B cell (primary cell): ENCODE measurements around the gene ENO1. TPM values are rescaled to one million over a fixed set of nuclear protein-coding genes. Genes with fewer than 3 reads are reported as not detected.

ENCODE experiments used
- ATAC-seq: fragments of 200-7000 bp; cut with Tn5 transposase; one replicate; pipeline ENCODE4 v1.10.0; 2021; ENCODE audit warnings: low read depth, mild to moderate bottlenecking, moderate number of reproducible peaks, moderate library complexity
- CTCF ChIA-PET: fragments of 350-600 bp; sonication (Branson Sonifier 250); formaldehyde crosslinking; loops from one replicate; lab custom pipeline; 2021; ENCODE audit warnings: antibody characterized with exemption, inconsistent platforms; lab: Charles Lee
- POLR2A ChIA-PET: fragments of 350-600 bp; sonication (Branson Sonifier 250); formaldehyde crosslinking; loops from one replicate; lab custom pipeline; 2021; ENCODE audit warnings: antibody characterized with exemption; lab: Charles Lee
- DNase-seq: peaks from one replicate; pipeline ENCODE4 v3.0.0; 2013
- H2AFZ ChIP-seq: 2 replicates; pipeline ENCODE4 v1.6.1; 2012; ENCODE audit warnings: mild to moderate bottlenecking, low read depth, low read length; ENCODE audit not compliant: insufficient read depth, poor library complexity, severe bottlenecking
- H3K27ac ChIP-seq, 2 donors: 1 replicate in 1 of 2; 2 replicates in 1 of 2; pipeline ENCODE4 v1.5.1; 2012 to 2013; ENCODE audit warnings: low read length in 2 of 2, mild to moderate bottlenecking in 2 of 2, moderate library complexity in 1 of 2
- H3K27me3 ChIP-seq, 4 experiments: fragments of 200-600 bp in 1 of 4; sonication (generic) in 1 of 4; replicated peaks in 1 of 4; 1 replicate in 2 of 4; 2 replicates in 2 of 4; pipeline versions ENCODE4 v1.6.1 to v1.7.0; 2013 to 2016; ENCODE audit warnings: low read length in 3 of 4, mild to moderate bottlenecking in 2 of 4, mixed read lengths in 1 of 4, moderate library complexity in 1 of 4; ENCODE audit not compliant: insufficient read depth in 4 of 4, control insufficient read depth in 3 of 4; ENCODE audit errors: control extremely low read depth in 1 of 4
- H3K36me3 ChIP-seq, 2 experiments: replicated peaks in 1 of 2; 1 replicate in 1 of 2; 2 replicates in 1 of 2; pipeline versions ENCODE4 v1.6.1 to v1.7.1; 2013; ENCODE audit warnings: low read length in 1 of 2; ENCODE audit not compliant: insufficient read depth in 2 of 2, control insufficient read depth in 1 of 2; ENCODE audit errors: control extremely low read depth in 1 of 2, extremely low read depth in 1 of 2
- H3K4me1 ChIP-seq, 2 donors: fragments of 200-600 bp in 1 of 2; sonication (generic) in 1 of 2; 1 replicate in 1 of 2; 2 replicates in 1 of 2; pipeline versions ENCODE4 v1.5.1 to v1.6.1; 2013 to 2017; ENCODE audit warnings: low read length in 2 of 2; ENCODE audit not compliant: control insufficient read depth in 2 of 2, insufficient read depth in 2 of 2
- H3K4me2 ChIP-seq: replicated peaks from 2 replicates; pipeline ENCODE3; 2012; ENCODE audit warnings: mild to moderate bottlenecking, low read depth, low read length; ENCODE audit not compliant: poor library complexity, severe bottlenecking
- H3K4me3 ChIP-seq, 5 experiments: fragments of 200-600 bp in 1 of 5; sonication (generic) in 1 of 5; 1 replicate in 3 of 5; 2 replicates in 2 of 5; pipeline versions ENCODE4 v1.5.1 to v1.7.0; 2011 to 2016; ENCODE audit warnings: low read length in 4 of 5, mild to moderate bottlenecking in 4 of 5, low read depth in 2 of 5, control low read depth in 1 of 5, moderate library complexity in 1 of 5; ENCODE audit not compliant: insufficient read depth in 1 of 5; ENCODE audit errors: control extremely low read depth in 1 of 5, extremely low read depth in 1 of 5
- H3K79me2 ChIP-seq: fragments of 200-600 bp; sonication (generic); one replicate; pipeline ENCODE4 v1.6.0; 2016; ENCODE audit warnings: low read length; ENCODE audit not compliant: control insufficient read depth, insufficient read depth
- H3K9ac ChIP-seq: fragments of 200-600 bp; sonication (generic); 2 replicates; pipeline ENCODE4 v1.6.1; 2017; ENCODE audit warnings: mild to moderate bottlenecking, low read length, moderate library complexity
- H3K9me3 ChIP-seq, 3 donors: one replicate each; pipeline versions ENCODE4 v1.6.1 to v1.7.1; 2013; ENCODE audit warnings: low read length in 2 of 3; ENCODE audit not compliant: control insufficient read depth in 2 of 3, insufficient read depth in 1 of 3; ENCODE audit errors: control extremely low read depth in 1 of 3
- H4K20me1 ChIP-seq: 2 replicates; pipeline ENCODE4 v1.6.0; 2012; ENCODE audit warnings: mild to moderate bottlenecking, low read length; ENCODE audit not compliant: insufficient read depth, control insufficient read depth, poor library complexity, severe bottlenecking
- H3K27ac Mint-ChIP-seq: one replicate; pipeline ENCODE4 v1.8.0; 2021; ENCODE audit warnings: mixed read lengths
- H3K27me3 Mint-ChIP-seq: one replicate; pipeline ENCODE4 v1.8.0; 2021; ENCODE audit warnings: mixed read lengths
- H3K4me1 Mint-ChIP-seq: one replicate; pipeline ENCODE4 v1.8.0; 2021; ENCODE audit warnings: mixed read lengths
- H3K4me3 Mint-ChIP-seq: one replicate; pipeline ENCODE4 v1.8.0; 2021; ENCODE audit warnings: mixed read lengths
- H3K9me3 Mint-ChIP-seq: one replicate; pipeline ENCODE4 v1.8.0; 2022; ENCODE audit warnings: mixed read lengths; ENCODE audit not compliant: insufficient read depth
- CTCF ChIP-seq: fragments of 200-600 bp; IDR thresholded peaks from one replicate; pipeline ENCODE4 v1.8.0; 2022; ENCODE audit warnings: antibody characterized with exemption, mild to moderate bottlenecking
- EZH2 ChIP-seq: IDR thresholded peaks from 2 replicates; pipeline ENCODE4 v1.6.1; 2012; ENCODE audit warnings: borderline replicate concordance, low read depth, mild to moderate bottlenecking, moderate library complexity, low read length; ENCODE audit not compliant: insufficient read depth, poor library complexity, severe bottlenecking
- WGBS: methylation state at CpG from one replicate; pipeline ENCODE4 v1.1.5; 2013; ENCODE audit warnings: missing lambda C conversion rate; ENCODE audit not compliant: insufficient coverage; 5-methylcytosine and 5-hydroxymethylcytosine counted together
- intact Hi-C: fragments of 100-400 bp; cut with micrococcal nuclease; formaldehyde crosslinking; loops from one replicate; pipeline ENCODE4 v1.10.0; 2022
- polyA plus RNA-seq: library from polyadenylated mRNA; depleted of rRNA; stranded (reverse); fragments of >200 nt; gene quantifications from 2 replicates; pipeline ENCODE4 v1.2.3, GENCODE V29; 2012
- total RNA-seq, 2 donors: library from RNA; stranded (reverse); fragments of 120-200 nt in 1 of 2; gene quantifications; 1 replicate in 1 of 2; 2 replicates in 1 of 2; pipeline versions ENCODE4 v1.2.3 to v1.2.4, GENCODE V29; 2013 to 2022

The ENO1 gene
- total and polyA plus RNA-seq, 2 donors (not counting 1 experiment from before 2014, with no cell fraction given): 193 to 237 TPM

DNA sequence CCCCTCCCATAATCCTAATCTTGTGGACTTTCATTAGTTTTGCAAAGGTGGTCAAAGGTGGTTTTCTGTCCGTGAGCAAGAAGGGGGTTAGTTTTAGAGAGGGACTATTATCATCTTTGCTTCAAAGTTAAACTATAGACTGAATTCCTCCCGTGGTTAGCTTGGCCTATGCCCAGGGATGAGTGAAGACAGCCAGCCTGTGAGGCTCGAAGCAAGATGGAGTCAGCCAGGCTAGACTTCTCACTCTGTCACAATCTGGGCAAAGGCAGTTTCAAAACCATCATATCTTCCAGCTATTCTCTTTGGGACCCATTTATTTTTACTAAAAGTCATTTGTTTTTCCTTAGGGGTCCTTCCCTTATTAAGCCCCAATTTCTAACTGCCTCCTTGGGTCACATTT, 12.9 kb upstream of the ENO1 start:
- H3K27ac ChIP-seq: no peak overlapping the region
- peaks cover 0 to 3% (median 0%) of the 10 kb centered on the region in 4 experiments for H3K27me3 ChIP-seq
- WGBS: no CpG with 5 or more reads among the region's 3 CpGs
- Mint-ChIP-seq H3K27me3 (no peaks in the 10 kb centered on the region), H3K4me1 (no peaks in the 10 kb centered on the region), H3K9me3 (no peaks in the 10 kb centered on the region), H3K4me3 (no peak overlapping the region), H3K27ac (no peak overlapping the region)
- TF ChIP-seq CTCF: no peak
- no peak overlapping the region for H3K9ac ChIP-seq
- DNase-seq (no peak), ATAC-seq (no peak)
- H2AFZ ChIP-seq: no peak overlapping the region
- H4K20me1 ChIP-seq: no peaks in the 10 kb centered on the region
- no peaks in the 10 kb centered on the region for H3K4me1 ChIP-seq
- H3K79me2 ChIP-seq: no peaks in the 10 kb centered on the region
- intact Hi-C loops: no loop called here
- no peak overlapping the region for H3K4me3 ChIP-seq
- no peak overlapping the region for H3K4me2 ChIP-seq
- H3K9me3 ChIP-seq: no peaks in the 10 kb centered on the region
- no peaks in the 10 kb centered on the region for H3K36me3 ChIP-seq
- ChIA-PET CTCF (interaction anchor here (1.0 kb wide), 1 partner anchor 30 kb away, joined by 3 read pairs; no protein-coding TSS in a partner anchor), POLR2A (no interaction called here)

GRCh38 chr1:8889925-8890785, 11.7 kb upstream of the ENO1 start:
- Histone ChIP-seq H3K27ac (no peak overlapping the region), H3K27me3 (no peaks in the 10 kb centered on the region), H4K20me1 (no peaks in the 10 kb centered on the region), H3K4me3 (no peak overlapping the region), H3K4me1 (no peaks in the 10 kb centered on the region), H3K4me2 (no peak overlapping the region), H2AFZ (no peak overlapping the region), H3K9me3 (no peaks in the 10 kb centered on the region), H3K36me3 (no peaks in the 10 kb centered on the region), H3K9ac (no peak overlapping the region), H3K79me2 (no peaks in the 10 kb centered on the region)
- TF ChIP-seq CTCF: no peak
- no peak for TF ChIP-seq EZH2
- DNase-seq (no peak), ATAC-seq (no peak)
- ChIA-PET POLR2A (no interaction called here), CTCF (no interaction called here)
- Mint-ChIP-seq H3K4me3 (no peak overlapping the region), H3K4me1 (no peaks in the 10 kb centered on the region), H3K9me3 (no peaks in the 10 kb centered on the region), H3K27me3 (no peaks in the 10 kb centered on the region), H3K27ac (no peak overlapping the region)
- intact Hi-C loops: no loop called here
- WGBS: 94% methylated on average over 11 of the region's 18 CpGs
